Trophoblast cell (in vitro differentiated cells and primary cell): ENCODE measurements around the gene SCN7A.

Source experiments
- DNase-seq, 2 donors: peaks; one replicate each; pipeline ENCODE4 v3.0.0-alpha.2; 2016
- H2AFZ ChIP-seq: 2 replicates; pipeline ENCODE4 v1.6.1; 2013; ENCODE audit warnings: low read length, moderate library complexity, mild to moderate bottlenecking; ENCODE audit not compliant: insufficient read depth, poor library complexity
- H2AK5ac ChIP-seq: 2 replicates; pipeline ENCODE4 v1.6.1; 2013; ENCODE audit warnings: mild to moderate bottlenecking, low read length
- H2BK120ac ChIP-seq: 2 replicates; pipeline ENCODE4 v1.6.1; 2013; ENCODE audit warnings: low read length, mild to moderate bottlenecking, moderate library complexity; ENCODE audit not compliant: insufficient read depth, poor library complexity
- H2BK12ac ChIP-seq: 2 replicates; pipeline ENCODE4 v1.6.1; 2013; ENCODE audit warnings: mild to moderate bottlenecking, low read length, moderate library complexity
- H2BK5ac ChIP-seq: 2 replicates; pipeline ENCODE4 v1.6.1; 2013; ENCODE audit warnings: low read length, low read depth, moderate library complexity, mild to moderate bottlenecking; ENCODE audit not compliant: poor library complexity
- H3K14ac ChIP-seq: 2 replicates; pipeline ENCODE4 v1.6.1; 2013; ENCODE audit warnings: mild to moderate bottlenecking, low read length
- H3K18ac ChIP-seq: 2 replicates; pipeline ENCODE4 v1.6.1; 2013; ENCODE audit warnings: mild to moderate bottlenecking, low read length
- H3K23ac ChIP-seq: 2 replicates; pipeline ENCODE4 v1.6.1; 2013; ENCODE audit warnings: low read length
- H3K27ac ChIP-seq: 2 replicates; pipeline ENCODE4 v1.5.1; 2013; ENCODE audit warnings: low read depth, mild to moderate bottlenecking, inconsistent platforms, low read length, moderate library complexity
- H3K27me3 ChIP-seq: 2 replicates; pipeline ENCODE4 v1.6.1; 2013; ENCODE audit warnings: inconsistent platforms, mild to moderate bottlenecking, low read length, moderate library complexity; ENCODE audit not compliant: insufficient read depth
- H3K36me3 ChIP-seq, 2 experiments: 1 replicate in 1 of 2; 2 replicates in 1 of 2; pipeline ENCODE4 v1.6.1; 2013; ENCODE audit warnings: low read length in 2 of 2, mild to moderate bottlenecking in 2 of 2, moderate library complexity in 1 of 2; ENCODE audit not compliant: insufficient read depth in 2 of 2, control insufficient read depth in 1 of 2
- H3K4ac ChIP-seq: 2 replicates; pipeline ENCODE4 v1.6.1; 2013; ENCODE audit warnings: low read depth, mild to moderate bottlenecking, low read length, moderate library complexity
- H3K4me1 ChIP-seq, 2 experiments: 1 replicate in 1 of 2; 2 replicates in 1 of 2; pipeline ENCODE4 v1.6.1; 2013; ENCODE audit warnings: low read length in 2 of 2, mild to moderate bottlenecking in 2 of 2, moderate library complexity in 1 of 2; ENCODE audit not compliant: insufficient read depth in 2 of 2, control insufficient read depth in 1 of 2
- H3K4me2 ChIP-seq: 2 replicates; pipeline ENCODE4 v1.6.1; 2013; ENCODE audit warnings: inconsistent platforms, mild to moderate bottlenecking, low read length, moderate library complexity
- H3K4me3 ChIP-seq: 2 replicates; pipeline ENCODE4 v1.5.1; 2013; ENCODE audit warnings: mild to moderate bottlenecking, low read depth, low read length, inconsistent platforms
- H3K79me1 ChIP-seq: one replicate; pipeline ENCODE4 v1.6.1; 2013; ENCODE audit warnings: low read length
- H3K79me2 ChIP-seq: 2 replicates; pipeline ENCODE4 v1.6.1; 2013; ENCODE audit warnings: low read length, mild to moderate bottlenecking; ENCODE audit not compliant: control insufficient read depth, insufficient read depth, poor library complexity
- H3K9ac ChIP-seq: 2 replicates; pipeline ENCODE4 v1.6.1; 2013; ENCODE audit warnings: mild to moderate bottlenecking, low read length
- H3K9me3 ChIP-seq: 2 replicates; pipeline ENCODE4 v1.6.1; 2013; ENCODE audit warnings: low read depth, mild to moderate bottlenecking, control low read depth, inconsistent platforms, low read length; ENCODE audit not compliant: insufficient read depth
- H4K12ac ChIP-seq: 2 replicates; pipeline ENCODE4 v1.6.1; 2013; ENCODE audit warnings: low read depth, mild to moderate bottlenecking, low read length, moderate library complexity
- H4K8ac ChIP-seq: 2 replicates; pipeline ENCODE4 v1.6.1; 2013; ENCODE audit warnings: low read depth, mild to moderate bottlenecking, low read length, moderate library complexity
- H4K91ac ChIP-seq: one replicate; pipeline ENCODE4 v1.6.1; 2013; ENCODE audit warnings: low read depth, mild to moderate bottlenecking, low read length, moderate library complexity
- WGBS: extraction: QIAGEN DNeasy Blood & Tissue Kit; methylation state at CpG from one replicate; pipeline ENCODE4 v1.1.7; 2013; ENCODE audit warnings: missing lambda C conversion rate; ENCODE audit not compliant: insufficient read length, insufficient coverage; ENCODE audit errors: extremely low coverage; 5-methylcytosine and 5-hydroxymethylcytosine counted together

Gene SCN7A

DNA sequence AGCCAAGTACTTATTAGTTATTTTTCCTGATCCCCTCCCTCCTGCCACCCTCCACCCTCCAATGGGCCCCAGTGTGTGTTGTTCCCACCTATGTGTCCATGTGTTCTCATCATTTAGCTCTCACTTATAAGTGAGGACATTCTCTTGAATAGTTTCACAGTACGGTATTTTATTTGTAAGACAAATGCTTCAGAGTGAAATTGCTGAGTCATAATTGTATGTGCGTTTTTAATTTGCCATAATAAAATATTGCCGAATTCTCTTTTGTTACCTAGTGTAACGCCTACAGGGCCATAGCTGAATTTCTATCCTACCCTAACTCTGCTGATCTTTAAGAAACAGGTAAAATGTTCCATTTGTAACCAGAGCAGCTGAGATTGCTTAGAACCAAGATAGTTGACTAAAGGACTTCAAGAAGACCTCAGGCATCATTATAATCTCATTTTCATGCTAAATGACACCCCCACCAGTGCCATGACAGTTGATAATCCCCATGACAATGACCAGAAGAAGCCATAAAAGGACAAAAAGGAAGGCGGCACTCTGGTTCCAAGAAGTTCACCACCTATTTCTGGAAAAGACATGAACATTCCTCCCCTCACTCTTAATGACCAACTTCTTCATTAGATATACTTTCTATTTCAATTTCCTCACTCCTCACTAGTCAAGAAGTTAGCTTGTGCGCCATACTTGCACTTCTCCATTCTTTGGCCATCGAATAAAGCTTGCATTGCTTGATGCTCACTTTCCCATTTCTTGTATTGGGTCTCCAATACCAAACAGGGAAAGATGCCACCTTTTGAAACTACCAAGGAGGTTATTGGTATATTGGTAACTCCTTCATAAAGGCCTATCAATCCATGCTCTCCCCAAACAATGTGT, 136.7 kb downstream of the SCN7A start:
- no peak overlapping the region for H3K9ac ChIP-seq
- no peaks in the 10 kb centered on the region for H3K36me3 ChIP-seq
- DNase-seq, result no peak
- no peaks in the 10 kb centered on the region for H3K27me3 ChIP-seq
- no peaks in the 10 kb centered on the region for H3K79me2 ChIP-seq
- H3K4me3 ChIP-seq, result no peak overlapping the region
- no peak overlapping the region for H2BK120ac ChIP-seq
- H2AK5ac ChIP-seq, result no peak overlapping the region
- no peaks in the 10 kb centered on the region for H3K79me1 ChIP-seq
- no peak overlapping the region for H4K91ac ChIP-seq
- no peak overlapping the region for H3K14ac ChIP-seq
- H3K27ac ChIP-seq, result no peak overlapping the region
- no CpG with 5 or more reads among the region's 7 CpGs for WGBS
- no peak overlapping the region for H3K4ac ChIP-seq
- no peak overlapping the region for H2BK5ac ChIP-seq
- H2AFZ ChIP-seq, result no peak overlapping the region
- no peak overlapping the region for H4K8ac ChIP-seq
- H3K4me1 ChIP-seq, result no peaks in the 10 kb centered on the region
- H3K18ac ChIP-seq, result no peak overlapping the region
- H3K4me2 ChIP-seq, result no peak overlapping the region
- H4K12ac ChIP-seq, result no peak overlapping the region
- no peaks in the 10 kb centered on the region for H3K9me3 ChIP-seq
- H2BK12ac ChIP-seq, result no peak overlapping the region
- no peak overlapping the region for H3K23ac ChIP-seq
